Iris pigment epithelial cell (primary cell): Measurements from ENCODE around the gene ZC3H7A.
A peak's percentile ranks its signal among the peaks of the same experiment; 100 is the strongest.

Experiments
- DNase-seq: peaks from one replicate; pipeline ENCODE4 v3.0.0-alpha.2; 2011; ENCODE audit warnings: low read depth

Gene ZC3H7A

GRCh38 chr16:11779074-11779473, 18.0 kb downstream of the ZC3H7A start:
- no peak for DNase-seq

- DNase-seq = no peak
Observed at GRCh38 chr16:11774065-11774626, 22.9 kb downstream of the ZC3H7A start.

DNA sequence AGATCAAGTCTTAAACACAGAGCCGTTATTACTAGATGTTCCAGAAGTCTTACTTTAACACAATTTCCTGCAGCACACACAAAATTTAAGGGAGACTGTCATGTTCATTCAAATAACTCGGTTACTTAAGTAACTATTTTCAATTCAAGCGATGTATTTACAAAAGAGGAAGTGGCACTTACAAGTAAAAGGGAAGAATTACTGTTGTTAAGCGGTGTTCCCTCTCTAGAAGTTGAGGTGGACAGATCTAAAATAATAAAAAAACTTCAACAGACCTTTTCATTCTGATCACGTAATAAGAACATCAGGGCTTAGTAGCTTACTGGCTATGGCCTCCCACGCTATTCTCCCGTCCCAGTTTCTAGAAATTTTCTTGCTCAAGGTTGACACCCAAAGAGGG, 28.2 kb downstream of the ZC3H7A start:
- DNase-seq = no peak

GRCh38 chr16:11762431-11762830, 34.6 kb downstream of the ZC3H7A start:
- no peak for DNase-seq

DNA sequence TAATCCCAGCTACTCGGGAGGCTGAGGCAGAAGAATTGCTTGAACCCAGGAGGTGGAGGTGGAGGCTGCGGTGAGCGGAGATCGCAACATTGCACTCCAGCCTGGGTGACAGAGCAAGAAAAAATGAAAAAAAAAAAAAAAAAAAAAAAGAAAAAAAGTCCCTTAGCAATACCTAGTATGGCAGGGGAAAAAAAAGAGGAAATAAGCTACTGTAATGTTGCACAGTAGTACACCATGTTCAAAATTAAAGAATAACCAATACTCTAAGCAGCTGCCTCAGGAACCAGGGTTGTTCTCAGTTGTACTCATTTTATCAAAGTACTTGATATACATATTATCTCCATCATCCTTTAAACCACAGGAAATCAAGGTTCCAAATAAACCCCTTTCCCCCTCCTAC, 37.1 kb downstream of the ZC3H7A start:
- no peak for DNase-seq

DNA sequence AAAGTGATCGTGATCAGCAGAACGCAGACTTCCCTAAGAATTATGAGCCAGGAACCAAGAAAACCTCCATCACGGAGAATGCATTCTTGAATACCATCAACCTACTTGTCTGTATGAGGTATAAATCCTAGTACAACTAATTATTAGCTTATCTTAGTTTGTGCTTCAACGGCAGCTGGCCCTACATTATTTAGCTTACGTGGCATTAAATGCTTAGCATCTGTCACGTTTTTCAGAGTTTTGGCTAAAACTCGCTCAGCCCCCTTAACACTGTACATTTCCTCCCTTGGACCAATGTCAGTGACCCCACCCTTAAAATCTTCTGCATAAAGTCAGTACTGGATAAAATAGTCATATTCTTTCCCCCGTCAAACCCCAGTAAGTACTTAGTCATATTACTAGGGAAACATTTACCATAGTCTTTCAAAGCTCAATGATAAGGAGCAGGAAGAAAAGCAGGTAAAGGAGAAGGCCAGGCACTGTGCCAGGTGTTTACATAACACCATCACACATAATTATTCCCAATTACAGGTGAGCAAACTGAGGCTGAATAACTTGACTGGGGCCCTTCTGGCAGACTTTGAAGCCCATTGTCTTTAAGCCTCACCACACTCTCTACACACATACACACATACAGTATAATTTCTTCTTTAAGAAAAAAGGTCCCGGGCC, 37.8 kb downstream of the ZC3H7A start:
- DNase-seq = no peak

- DNase-seq = peak; percentile 94
Observed at GRCh38 chr16:11757671-11758545, 39.1 kb downstream of the ZC3H7A start.

DNA sequence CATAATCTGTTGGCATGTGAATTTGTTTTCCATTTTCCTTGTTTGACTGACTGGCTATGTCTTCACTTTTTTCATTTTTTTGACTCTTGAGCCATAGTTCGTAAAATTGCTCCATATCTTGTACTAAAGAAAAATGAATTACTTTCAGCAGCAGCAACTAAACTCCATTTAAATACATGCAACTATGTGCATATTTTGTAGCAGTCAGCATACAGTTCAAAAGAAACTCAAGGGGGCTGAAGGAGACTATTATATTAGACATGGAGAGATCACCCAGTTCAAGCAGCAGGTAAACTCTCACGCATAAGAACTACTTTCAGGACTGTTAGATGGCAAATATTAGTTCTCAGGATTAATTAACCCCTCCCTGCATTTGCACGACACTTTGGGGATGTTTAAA, 40.8 kb downstream of the ZC3H7A start:
- DNase-seq = no peak

- no peak for DNase-seq
Observed at GRCh38 chr16:11755022-11755760, 41.9 kb downstream of the ZC3H7A start.

- DNase-seq = no peak
Observed at GRCh38 chr16:11752856-11753255, 44.2 kb downstream of the ZC3H7A start.

DNA sequence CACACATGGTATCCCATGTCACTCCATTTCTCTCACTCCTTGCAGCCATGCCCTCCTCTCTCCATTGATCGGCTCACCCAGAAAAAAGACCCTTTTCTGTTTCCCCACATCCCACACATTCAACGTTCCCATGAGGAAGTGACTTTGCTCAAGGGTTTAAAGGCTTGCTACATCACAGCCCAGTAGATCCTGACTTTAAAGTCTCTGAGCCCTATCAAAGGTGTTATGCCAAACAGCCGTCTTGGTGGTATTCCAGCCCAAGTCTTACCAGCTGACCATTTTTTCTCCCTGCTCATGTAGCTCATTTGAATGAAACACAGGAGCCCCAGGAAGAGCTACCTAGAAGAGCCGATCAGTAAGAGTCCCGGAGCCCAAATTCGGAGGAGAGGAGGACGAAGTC, 47.0 kb downstream of the ZC3H7A start:
- DNase-seq = no peak

GRCh38 chr16:11748404-11749254, 48.4 kb downstream of the ZC3H7A start:
- no peak for DNase-seq

DNA sequence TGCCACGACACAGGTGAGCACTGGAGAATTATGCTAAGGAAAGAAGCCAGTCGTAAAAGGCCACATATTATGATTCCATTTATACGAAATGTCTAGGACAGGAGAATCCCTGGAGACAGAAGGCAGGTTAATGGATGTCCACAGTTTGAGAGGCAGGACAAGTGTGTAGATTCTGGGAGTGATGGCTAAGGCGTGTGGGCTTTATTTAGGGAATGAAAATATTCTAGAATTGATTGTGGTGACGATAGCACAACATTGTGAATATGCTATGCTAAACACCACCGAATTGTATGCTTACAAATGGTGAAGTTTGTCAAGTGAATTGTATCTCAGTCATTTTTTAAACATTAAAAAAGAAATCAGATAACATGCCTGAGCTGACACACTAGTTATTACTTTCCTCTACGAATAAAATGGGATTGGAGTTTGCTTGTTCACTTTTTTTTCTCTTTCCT, 49.1 kb downstream of the ZC3H7A start:
- DNase-seq = no peak

DNA sequence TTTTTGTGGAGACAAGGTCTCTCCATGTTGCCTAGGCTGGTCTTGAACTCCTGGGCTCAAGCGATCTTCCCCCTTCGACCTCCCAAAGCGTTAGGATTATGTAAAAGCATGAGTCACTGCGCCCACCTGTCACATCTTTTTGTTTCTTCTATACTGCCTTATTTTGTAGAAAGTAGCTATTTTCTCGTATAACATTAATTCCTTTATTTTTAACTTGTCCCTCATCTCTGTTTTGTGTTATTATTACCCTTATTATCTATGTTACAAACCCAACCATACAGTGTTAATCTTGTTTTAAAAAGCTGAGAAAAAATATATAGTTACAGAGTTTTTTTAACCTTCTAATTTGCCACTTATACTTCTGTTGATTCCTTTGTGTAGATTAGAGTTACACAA, 53.0 kb downstream of the ZC3H7A start:
- DNase-seq = no peak

- peak; percentile 94 for DNase-seq
Observed at GRCh38 chr16:11743308-11744074, 53.6 kb downstream of the ZC3H7A start.

- DNase-seq = peak; percentile 98
Observed at GRCh38 chr16:11742536-11743307, 54.3 kb downstream of the ZC3H7A start, which contains the start of gene TXNDC11. Gene TXNDC11, minus strand, starts transcription at chr16:11742857. Its CDS starts 127 bp downstream, at chr16:11742730.

DNA sequence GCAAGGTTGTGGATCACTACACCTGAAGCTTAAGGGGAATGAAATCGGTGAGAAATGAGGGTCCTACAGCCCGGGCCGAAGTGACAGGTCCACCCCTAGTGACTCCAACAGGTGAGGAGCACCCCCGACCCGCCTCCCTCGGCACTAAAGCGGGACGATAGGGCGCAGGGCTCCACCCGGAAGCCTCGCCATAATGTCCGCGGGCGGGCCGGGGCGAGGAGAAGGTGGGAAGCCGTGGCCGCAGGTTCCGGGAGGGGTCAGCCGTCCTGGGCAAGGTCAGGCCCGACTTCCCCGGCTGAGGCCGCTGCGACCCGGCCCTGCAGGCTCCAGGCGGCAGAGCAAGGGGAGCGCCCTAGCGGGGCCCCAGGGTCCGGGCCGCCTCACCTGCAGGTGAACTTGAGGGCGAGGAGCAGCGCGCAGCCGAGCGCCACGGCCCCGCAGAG, 54.9 kb downstream of the ZC3H7A start:
- no peak for DNase-seq

DNA sequence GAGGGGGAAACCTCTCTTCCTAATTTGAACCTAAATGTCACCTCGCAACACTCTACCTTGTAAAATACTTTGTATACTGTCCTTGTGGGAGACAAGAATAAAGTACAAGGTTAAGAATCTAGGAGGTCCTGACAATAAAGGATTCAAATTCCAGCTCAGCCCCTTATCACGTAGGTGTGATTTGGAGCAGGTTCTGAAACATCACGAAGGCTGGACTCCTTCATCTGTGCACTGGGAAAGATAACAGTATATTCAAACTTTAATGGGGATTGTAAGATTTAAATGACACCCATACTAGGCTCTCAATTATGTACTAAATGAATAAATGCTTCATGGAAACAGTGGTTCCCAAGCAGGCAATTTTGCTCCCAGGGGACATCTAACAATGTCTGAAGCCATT, 56.5 kb downstream of the ZC3H7A start:
- DNase-seq = no peak

DNA sequence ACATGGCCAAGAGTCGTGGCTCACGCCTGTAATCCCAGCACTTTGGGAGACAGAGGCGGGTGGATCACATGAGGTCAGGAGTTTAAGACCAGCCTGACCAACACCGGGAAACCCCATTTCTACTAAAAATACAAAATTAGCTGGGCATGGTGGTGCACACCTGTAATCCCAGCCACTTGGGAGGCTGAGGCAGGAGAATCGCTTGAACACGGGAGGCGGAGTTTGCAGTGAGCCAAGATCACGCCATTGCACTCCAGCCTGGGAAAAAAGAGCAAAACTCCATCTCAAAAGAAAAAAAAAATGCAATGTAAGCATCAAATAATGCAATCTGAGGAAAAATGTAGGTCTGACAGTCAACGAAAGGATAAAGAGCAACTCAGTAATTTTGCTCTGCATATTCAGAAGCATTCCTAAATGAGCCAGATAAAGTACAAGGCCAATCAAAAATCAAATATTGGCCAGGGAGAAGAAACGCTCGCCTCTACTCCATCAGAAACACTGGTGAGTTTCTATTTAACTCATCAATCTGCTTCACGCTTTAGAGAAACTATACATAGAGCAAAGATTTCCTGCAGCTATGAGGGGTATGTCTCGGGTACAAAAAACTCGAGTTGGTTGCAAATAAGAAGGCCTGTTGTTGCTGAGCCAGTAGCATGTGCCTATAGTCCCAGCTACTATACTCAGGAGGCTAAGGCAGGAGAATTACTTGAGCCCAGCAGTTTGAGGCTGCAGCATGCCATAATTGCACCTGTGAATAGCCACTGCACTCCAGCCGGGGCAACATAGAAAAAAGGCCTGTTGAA, 58.1 kb downstream of the ZC3H7A start:
- DNase-seq = no peak
